WTC11 (cell line): ENCODE data around the gene URAD. TPM values are rescaled to one million over a fixed set of nuclear protein-coding genes. Genes with fewer than 3 reads are reported as not detected.

Experiments used
- ATAC-seq: fragments of 200-7000 bp; cut with Tn5 transposase; 2 replicates; pipeline ENCODE4 v1.10.0; 2021; ENCODE audit warnings: mild to moderate bottlenecking, moderate library complexity
- CTCF ChIA-PET: fragments of 300-600 bp; sonication (Branson Sonifier 250); formaldehyde crosslinking; loops from one replicate; lab custom pipeline; 2021; ENCODE audit warnings: antibody characterized with exemption; lab: Charles Lee
- POLR2A ChIA-PET: fragments of 350-600 bp; sonication (Branson Sonifier 250); formaldehyde crosslinking; loops from one replicate; lab custom pipeline; 2021; ENCODE audit warnings: antibody characterized with exemption; lab: Charles Lee
- DNase-seq: peaks from one replicate; pipeline ENCODE4 v3.0.0; 2021; ENCODE audit warnings: low spot score
- H3K27ac Mint-ChIP-seq: 2 replicates; pipeline ENCODE4 v1.8.0; 2021; ENCODE audit warnings: mixed read lengths
- H3K27me3 Mint-ChIP-seq: 2 replicates; pipeline ENCODE4 v1.8.0; 2021; ENCODE audit warnings: low read depth, mild to moderate bottlenecking, moderate library complexity, mixed read lengths
- H3K36me3 Mint-ChIP-seq: 2 replicates; pipeline ENCODE4 v1.8.0; 2021; ENCODE audit warnings: mixed read lengths
- H3K4me1 Mint-ChIP-seq: 2 replicates; pipeline ENCODE4 v1.8.0; 2022; ENCODE audit warnings: mixed read lengths
- H3K4me3 Mint-ChIP-seq: 2 replicates; pipeline ENCODE4 v1.8.0; 2021; ENCODE audit warnings: mild to moderate bottlenecking, moderate library complexity, mixed read lengths
- H3K9me3 Mint-ChIP-seq: 2 replicates; pipeline ENCODE4 v1.8.0; 2021; ENCODE audit warnings: mixed read lengths
- CREB1 ChIP-seq: sonication (generic); formaldehyde crosslinking; IDR thresholded peaks from 2 replicates; pipeline ENCODE4 v1.8.0; 2023; ENCODE audit warnings: mild to moderate bottlenecking, missing genetic modification reagents
- ETV6 ChIP-seq: sonication (generic); formaldehyde crosslinking; IDR thresholded peaks from 2 replicates; pipeline ENCODE4 v1.8.1; 2022; ENCODE audit warnings: mild to moderate bottlenecking, missing genetic modification reagents
- FOXK1 ChIP-seq: sonication (generic); formaldehyde crosslinking; IDR thresholded peaks from 2 replicates; pipeline ENCODE4 v1.8.0; 2022; ENCODE audit warnings: mild to moderate bottlenecking, moderate library complexity, missing genetic modification reagents
- GTF2I ChIP-seq: fragments of 250-450 bp; sonication (Bioruptor Pico); conservative IDR thresholded peaks from 2 replicates; pipeline ENCODE4 v1.4.0; 2021; ENCODE audit warnings: mild to moderate bottlenecking
- NFATC4 ChIP-seq: fragments of 250-450 bp; sonication (Bioruptor Pico); IDR thresholded peaks from 2 replicates; pipeline ENCODE4 v1.9.0; 2021; ENCODE audit warnings: mild to moderate bottlenecking
- NFE2L1 ChIP-seq: sonication (generic); formaldehyde crosslinking; IDR thresholded peaks from 2 replicates; pipeline ENCODE4 v1.8.1; 2023; ENCODE audit warnings: missing genetic modification reagents
- NR1H2 ChIP-seq: sonication (generic); formaldehyde crosslinking; IDR thresholded peaks from 2 replicates; pipeline ENCODE4 v1.9.0; 2021; ENCODE audit warnings: mild to moderate bottlenecking, moderate library complexity, missing genetic modification reagents
- TCF7 ChIP-seq: sonication (generic); formaldehyde crosslinking; IDR thresholded peaks from 2 replicates; pipeline ENCODE4 v1.8.0; 2022; ENCODE audit warnings: mild to moderate bottlenecking, low read depth, missing genetic modification reagents, moderate library complexity
- total RNA-seq: library from RNA; stranded (reverse); gene quantifications from 3 replicates; pipeline ENCODE4 v1.2.3, GENCODE V29; 2021
- TF ChIP-seq, protein P1 (sequence below): sonication (generic); formaldehyde crosslinking; IDR thresholded peaks from 2 replicates; pipeline ENCODE4 v1.8.0; 2022; ENCODE audit warnings: mild to moderate bottlenecking, missing genetic modification reagents
- TF ChIP-seq, protein P2 (sequence below): sonication (generic); formaldehyde crosslinking; IDR thresholded peaks from 2 replicates; pipeline ENCODE4 v1.8.0; 2022; ENCODE audit warnings: mild to moderate bottlenecking, missing genetic modification reagents
- TF ChIP-seq, protein P3 (sequence below): fragments of 250-450 bp; sonication (Bioruptor Pico); IDR thresholded peaks from 2 replicates; pipeline ENCODE4 v1.8.0; 2021; ENCODE audit warnings: mild to moderate bottlenecking
- TF ChIP-seq, protein P4 (sequence below): sonication (generic); formaldehyde crosslinking; IDR thresholded peaks from 2 replicates; pipeline ENCODE4 v1.8.0; 2023; ENCODE audit warnings: mild to moderate bottlenecking, missing genetic modification reagents
- TF ChIP-seq, protein P5 (sequence below): sonication (generic); formaldehyde crosslinking; IDR thresholded peaks from 2 replicates; pipeline ENCODE4 v1.8.1; 2023; ENCODE audit warnings: mild to moderate bottlenecking, missing genetic modification reagents, moderate library complexity
- TF ChIP-seq, protein P6 (sequence below): sonication (generic); formaldehyde crosslinking; IDR thresholded peaks from 2 replicates; pipeline ENCODE4 v1.8.1; 2022; ENCODE audit warnings: low read depth, missing genetic modification reagents, borderline replicate concordance
- TF ChIP-seq, protein P7 (sequence below): sonication (generic); formaldehyde crosslinking; IDR thresholded peaks from 2 replicates; pipeline ENCODE4 v1.8.1; 2023; ENCODE audit warnings: mild to moderate bottlenecking, missing genetic modification reagents
- TF ChIP-seq, protein P8 (sequence below): sonication (generic); formaldehyde crosslinking; IDR thresholded peaks from 2 replicates; pipeline ENCODE4 v1.8.1; 2023; ENCODE audit warnings: mild to moderate bottlenecking, moderate library complexity, missing genetic modification reagents
- TF ChIP-seq, protein P9 (sequence below): fragments of 250-450 bp; sonication (Bioruptor Pico); IDR thresholded peaks from 2 replicates; pipeline ENCODE4 v1.9.0; 2021; ENCODE audit warnings: mild to moderate bottlenecking
- TF ChIP-seq, protein P10 (sequence below): fragments of 250-450 bp; sonication (Bioruptor Pico); IDR thresholded peaks from 2 replicates; pipeline ENCODE4 v1.9.0; 2021; ENCODE audit warnings: mild to moderate bottlenecking

URAD gene
- total RNA-seq, 1 experiment from 2014 or later, result not detected

DNA sequence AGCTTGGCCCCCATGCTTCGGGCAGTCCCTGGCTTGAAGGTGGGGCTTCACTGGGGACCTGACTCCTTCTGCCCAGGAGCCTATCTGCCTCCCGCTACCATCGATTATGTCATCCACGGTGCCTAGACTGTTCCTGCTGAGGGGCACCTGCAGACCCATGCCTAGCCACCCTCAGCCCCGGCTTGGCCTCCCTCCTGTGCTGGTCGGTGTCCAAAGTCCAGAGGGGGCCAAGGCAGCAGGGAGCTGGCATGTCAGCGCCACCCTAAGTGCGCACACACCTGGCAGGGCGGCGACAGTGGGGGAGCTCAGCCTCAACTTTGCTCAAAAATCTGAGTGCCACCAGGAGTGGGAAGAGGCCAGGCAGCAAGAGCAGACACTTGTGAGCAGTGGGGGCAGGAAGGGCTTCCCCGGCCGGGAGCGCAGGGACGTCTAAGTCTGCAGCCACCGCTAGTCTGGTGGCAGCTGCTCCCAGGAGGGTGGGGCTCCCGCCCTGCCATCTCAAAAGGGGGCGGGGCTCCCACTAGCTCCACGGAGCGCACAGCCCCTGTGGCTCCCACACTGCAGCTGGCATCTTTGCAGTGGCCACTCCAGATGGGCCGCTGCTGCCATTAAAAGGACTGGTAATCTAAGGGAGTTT is 13.5 kb upstream of the URAD start (continued):
- TF ChIP-seq, protein P1, sequence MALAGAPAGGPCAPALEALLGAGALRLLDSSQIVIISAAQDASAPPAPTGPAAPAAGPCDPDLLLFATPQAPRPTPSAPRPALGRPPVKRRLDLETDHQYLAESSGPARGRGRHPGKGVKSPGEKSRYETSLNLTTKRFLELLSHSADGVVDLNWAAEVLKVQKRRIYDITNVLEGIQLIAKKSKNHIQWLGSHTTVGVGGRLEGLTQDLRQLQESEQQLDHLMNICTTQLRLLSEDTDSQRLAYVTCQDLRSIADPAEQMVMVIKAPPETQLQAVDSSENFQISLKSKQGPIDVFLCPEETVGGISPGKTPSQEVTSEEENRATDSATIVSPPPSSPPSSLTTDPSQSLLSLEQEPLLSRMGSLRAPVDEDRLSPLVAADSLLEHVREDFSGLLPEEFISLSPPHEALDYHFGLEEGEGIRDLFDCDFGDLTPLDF (CRISPR knock-in tag), result no peak
- TF ChIP-seq CREB1 (no peak), NR1H2 (CRISPR knock-in tag) (no peak), ETV6 (CRISPR knock-in tag) (no peak)
- TF ChIP-seq, protein P2, sequence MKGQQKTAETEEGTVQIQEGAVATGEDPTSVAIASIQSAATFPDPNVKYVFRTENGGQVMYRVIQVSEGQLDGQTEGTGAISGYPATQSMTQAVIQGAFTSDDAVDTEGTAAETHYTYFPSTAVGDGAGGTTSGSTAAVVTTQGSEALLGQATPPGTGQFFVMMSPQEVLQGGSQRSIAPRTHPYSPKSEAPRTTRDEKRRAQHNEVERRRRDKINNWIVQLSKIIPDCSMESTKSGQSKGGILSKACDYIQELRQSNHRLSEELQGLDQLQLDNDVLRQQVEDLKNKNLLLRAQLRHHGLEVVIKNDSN, result no peak
- TF ChIP-seq, protein P3, sequence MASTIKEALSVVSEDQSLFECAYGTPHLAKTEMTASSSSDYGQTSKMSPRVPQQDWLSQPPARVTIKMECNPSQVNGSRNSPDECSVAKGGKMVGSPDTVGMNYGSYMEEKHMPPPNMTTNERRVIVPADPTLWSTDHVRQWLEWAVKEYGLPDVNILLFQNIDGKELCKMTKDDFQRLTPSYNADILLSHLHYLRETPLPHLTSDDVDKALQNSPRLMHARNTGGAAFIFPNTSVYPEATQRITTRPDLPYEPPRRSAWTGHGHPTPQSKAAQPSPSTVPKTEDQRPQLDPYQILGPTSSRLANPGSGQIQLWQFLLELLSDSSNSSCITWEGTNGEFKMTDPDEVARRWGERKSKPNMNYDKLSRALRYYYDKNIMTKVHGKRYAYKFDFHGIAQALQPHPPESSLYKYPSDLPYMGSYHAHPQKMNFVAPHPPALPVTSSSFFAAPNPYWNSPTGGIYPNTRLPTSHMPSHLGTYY (CRISPR knock-in tag), result no peak

DNA sequence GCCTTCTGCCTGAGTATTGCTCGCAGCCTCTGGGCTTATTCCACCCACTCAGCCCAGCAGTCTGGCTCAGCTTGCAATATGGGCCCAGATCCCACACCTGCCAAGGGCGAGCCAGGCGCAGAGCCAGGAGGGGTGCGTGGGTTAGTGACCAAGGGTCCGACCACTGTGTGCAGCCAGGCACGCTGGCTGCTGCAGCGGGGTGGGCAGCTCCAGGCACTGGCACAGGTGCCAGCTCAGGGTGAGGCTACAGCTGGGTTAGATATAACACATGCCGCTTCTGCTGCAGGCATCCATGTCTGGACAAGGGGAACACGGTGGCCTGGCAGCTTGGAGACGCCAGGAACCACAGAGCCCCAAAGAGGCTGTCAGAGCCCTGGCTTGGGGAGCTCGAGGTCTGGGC is 12.6 kb upstream of the URAD start:
- ATAC-seq (no peak; the same call in 1 of the 2 replicates), DNase-seq (no peak)
- no peak overlapping the region for H3K4me3 Mint-ChIP-seq
- H3K36me3 Mint-ChIP-seq, result no peaks in the 10 kb centered on the region
- H3K4me1 Mint-ChIP-seq, result peaks cover 8% of the 10 kb centered on the region
- TF ChIP-seq, protein P4, sequence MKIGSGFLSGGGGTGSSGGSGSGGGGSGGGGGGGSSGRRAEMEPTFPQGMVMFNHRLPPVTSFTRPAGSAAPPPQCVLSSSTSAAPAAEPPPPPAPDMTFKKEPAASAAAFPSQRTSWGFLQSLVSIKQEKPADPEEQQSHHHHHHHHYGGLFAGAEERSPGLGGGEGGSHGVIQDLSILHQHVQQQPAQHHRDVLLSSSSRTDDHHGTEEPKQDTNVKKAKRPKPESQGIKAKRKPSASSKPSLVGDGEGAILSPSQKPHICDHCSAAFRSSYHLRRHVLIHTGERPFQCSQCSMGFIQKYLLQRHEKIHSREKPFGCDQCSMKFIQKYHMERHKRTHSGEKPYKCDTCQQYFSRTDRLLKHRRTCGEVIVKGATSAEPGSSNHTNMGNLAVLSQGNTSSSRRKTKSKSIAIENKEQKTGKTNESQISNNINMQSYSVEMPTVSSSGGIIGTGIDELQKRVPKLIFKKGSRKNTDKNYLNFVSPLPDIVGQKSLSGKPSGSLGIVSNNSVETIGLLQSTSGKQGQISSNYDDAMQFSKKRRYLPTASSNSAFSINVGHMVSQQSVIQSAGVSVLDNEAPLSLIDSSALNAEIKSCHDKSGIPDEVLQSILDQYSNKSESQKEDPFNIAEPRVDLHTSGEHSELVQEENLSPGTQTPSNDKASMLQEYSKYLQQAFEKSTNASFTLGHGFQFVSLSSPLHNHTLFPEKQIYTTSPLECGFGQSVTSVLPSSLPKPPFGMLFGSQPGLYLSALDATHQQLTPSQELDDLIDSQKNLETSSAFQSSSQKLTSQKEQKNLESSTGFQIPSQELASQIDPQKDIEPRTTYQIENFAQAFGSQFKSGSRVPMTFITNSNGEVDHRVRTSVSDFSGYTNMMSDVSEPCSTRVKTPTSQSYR, result no peak
- TF ChIP-seq NFE2L1 (CRISPR knock-in tag) (no peak), NFATC4 (CRISPR knock-in tag) (no peak), TCF7 (CRISPR knock-in tag) (no peak), GTF2I (CRISPR knock-in tag) (no peak), FOXK1 (no peak)
- TF ChIP-seq, protein P5, sequence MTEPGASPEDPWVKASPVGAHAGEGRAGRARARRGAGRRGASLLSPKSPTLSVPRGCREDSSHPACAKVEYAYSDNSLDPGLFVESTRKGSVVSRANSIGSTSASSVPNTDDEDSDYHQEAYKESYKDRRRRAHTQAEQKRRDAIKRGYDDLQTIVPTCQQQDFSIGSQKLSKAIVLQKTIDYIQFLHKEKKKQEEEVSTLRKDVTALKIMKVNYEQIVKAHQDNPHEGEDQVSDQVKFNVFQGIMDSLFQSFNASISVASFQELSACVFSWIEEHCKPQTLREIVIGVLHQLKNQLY (CRISPR knock-in tag), result no peak
- TF ChIP-seq, protein P6, sequence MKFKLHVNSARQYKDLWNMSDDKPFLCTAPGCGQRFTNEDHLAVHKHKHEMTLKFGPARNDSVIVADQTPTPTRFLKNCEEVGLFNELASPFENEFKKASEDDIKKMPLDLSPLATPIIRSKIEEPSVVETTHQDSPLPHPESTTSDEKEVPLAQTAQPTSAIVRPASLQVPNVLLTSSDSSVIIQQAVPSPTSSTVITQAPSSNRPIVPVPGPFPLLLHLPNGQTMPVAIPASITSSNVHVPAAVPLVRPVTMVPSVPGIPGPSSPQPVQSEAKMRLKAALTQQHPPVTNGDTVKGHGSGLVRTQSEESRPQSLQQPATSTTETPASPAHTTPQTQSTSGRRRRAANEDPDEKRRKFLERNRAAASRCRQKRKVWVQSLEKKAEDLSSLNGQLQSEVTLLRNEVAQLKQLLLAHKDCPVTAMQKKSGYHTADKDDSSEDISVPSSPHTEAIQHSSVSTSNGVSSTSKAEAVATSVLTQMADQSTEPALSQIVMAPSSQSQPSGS (CRISPR knock-in tag), result no peak
- TF ChIP-seq, protein P7, sequence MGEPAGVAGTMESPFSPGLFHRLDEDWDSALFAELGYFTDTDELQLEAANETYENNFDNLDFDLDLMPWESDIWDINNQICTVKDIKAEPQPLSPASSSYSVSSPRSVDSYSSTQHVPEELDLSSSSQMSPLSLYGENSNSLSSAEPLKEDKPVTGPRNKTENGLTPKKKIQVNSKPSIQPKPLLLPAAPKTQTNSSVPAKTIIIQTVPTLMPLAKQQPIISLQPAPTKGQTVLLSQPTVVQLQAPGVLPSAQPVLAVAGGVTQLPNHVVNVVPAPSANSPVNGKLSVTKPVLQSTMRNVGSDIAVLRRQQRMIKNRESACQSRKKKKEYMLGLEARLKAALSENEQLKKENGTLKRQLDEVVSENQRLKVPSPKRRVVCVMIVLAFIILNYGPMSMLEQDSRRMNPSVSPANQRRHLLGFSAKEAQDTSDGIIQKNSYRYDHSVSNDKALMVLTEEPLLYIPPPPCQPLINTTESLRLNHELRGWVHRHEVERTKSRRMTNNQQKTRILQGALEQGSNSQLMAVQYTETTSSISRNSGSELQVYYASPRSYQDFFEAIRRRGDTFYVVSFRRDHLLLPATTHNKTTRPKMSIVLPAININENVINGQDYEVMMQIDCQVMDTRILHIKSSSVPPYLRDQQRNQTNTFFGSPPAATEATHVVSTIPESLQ (CRISPR knock-in tag), result no peak
- TF ChIP-seq, protein P8, sequence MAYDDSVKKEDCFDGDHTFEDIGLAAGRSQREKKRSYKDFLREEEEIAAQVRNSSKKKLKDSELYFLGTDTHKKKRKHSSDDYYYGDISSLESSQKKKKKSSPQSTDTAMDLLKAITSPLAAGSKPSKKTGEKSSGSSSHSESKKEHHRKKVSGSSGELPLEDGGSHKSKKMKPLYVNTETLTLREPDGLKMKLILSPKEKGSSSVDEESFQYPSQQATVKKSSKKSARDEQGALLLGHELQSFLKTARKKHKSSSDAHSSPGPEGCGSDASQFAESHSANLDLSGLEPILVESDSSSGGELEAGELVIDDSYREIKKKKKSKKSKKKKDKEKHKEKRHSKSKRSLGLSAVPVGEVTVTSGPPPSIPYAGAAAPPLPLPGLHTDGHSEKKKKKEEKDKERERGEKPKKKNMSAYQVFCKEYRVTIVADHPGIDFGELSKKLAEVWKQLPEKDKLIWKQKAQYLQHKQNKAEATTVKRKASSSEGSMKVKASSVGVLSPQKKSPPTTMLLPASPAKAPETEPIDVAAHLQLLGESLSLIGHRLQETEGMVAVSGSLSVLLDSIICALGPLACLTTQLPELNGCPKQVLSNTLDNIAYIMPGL (CRISPR knock-in tag), result no peak
- TF ChIP-seq, protein P9, sequence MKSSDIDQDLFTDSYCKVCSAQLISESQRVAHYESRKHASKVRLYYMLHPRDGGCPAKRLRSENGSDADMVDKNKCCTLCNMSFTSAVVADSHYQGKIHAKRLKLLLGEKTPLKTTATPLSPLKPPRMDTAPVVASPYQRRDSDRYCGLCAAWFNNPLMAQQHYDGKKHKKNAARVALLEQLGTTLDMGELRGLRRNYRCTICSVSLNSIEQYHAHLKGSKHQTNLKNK, result no peak
- TF ChIP-seq, protein P10, sequence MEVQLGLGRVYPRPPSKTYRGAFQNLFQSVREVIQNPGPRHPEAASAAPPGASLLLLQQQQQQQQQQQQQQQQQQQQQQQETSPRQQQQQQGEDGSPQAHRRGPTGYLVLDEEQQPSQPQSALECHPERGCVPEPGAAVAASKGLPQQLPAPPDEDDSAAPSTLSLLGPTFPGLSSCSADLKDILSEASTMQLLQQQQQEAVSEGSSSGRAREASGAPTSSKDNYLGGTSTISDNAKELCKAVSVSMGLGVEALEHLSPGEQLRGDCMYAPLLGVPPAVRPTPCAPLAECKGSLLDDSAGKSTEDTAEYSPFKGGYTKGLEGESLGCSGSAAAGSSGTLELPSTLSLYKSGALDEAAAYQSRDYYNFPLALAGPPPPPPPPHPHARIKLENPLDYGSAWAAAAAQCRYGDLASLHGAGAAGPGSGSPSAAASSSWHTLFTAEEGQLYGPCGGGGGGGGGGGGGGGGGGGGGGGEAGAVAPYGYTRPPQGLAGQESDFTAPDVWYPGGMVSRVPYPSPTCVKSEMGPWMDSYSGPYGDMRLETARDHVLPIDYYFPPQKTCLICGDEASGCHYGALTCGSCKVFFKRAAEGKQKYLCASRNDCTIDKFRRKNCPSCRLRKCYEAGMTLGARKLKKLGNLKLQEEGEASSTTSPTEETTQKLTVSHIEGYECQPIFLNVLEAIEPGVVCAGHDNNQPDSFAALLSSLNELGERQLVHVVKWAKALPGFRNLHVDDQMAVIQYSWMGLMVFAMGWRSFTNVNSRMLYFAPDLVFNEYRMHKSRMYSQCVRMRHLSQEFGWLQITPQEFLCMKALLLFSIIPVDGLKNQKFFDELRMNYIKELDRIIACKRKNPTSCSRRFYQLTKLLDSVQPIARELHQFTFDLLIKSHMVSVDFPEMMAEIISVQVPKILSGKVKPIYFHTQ, result no peak
- TF ChIP-seq, all 79 proteins: peak for 0
- ChIA-PET POLR2A (no interaction called here), CTCF (interaction anchor here (0.6 to 1.6 kb wide), 5 partner anchors 17 to 611 kb away, joined by 3 to 4 read pairs (median 3); no protein-coding TSS in a partner anchor)
- no peak overlapping the region for H3K27ac Mint-ChIP-seq
- H3K9me3 Mint-ChIP-seq, result no peaks in the 10 kb centered on the region
- peaks cover 2% of the 10 kb centered on the region; the same call in 1 of the 2 replicates for H3K27me3 Mint-ChIP-seq
